ENCODE results near the gene CSNK2A1.

- TF ChIP-seq, protein P1, sequence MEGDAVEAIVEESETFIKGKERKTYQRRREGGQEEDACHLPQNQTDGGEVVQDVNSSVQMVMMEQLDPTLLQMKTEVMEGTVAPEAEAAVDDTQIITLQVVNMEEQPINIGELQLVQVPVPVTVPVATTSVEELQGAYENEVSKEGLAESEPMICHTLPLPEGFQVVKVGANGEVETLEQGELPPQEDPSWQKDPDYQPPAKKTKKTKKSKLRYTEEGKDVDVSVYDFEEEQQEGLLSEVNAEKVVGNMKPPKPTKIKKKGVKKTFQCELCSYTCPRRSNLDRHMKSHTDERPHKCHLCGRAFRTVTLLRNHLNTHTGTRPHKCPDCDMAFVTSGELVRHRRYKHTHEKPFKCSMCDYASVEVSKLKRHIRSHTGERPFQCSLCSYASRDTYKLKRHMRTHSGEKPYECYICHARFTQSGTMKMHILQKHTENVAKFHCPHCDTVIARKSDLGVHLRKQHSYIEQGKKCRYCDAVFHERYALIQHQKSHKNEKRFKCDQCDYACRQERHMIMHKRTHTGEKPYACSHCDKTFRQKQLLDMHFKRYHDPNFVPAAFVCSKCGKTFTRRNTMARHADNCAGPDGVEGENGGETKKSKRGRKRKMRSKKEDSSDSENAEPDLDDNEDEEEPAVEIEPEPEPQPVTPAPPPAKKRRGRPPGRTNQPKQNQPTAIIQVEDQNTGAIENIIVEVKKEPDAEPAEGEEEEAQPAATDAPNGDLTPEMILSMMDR (IDR thresholded peaks at IDR 0.05) = no peak
- TF ChIP-seq POLR2A (IDR thresholded peaks at IDR 0.05) = no peak
These were observed 82.1 kb downstream of the CSNK2A1 start for GRCh38 chr20:461254-462198.
